ENCODE results near the gene MPRIP. TPM values are rescaled to one million over a fixed set of nuclear protein-coding genes. Genes with fewer than 3 reads are reported as not detected.

Gene MPRIP
- total RNA-seq, 1 experiment from 2014 or later: 140 TPM

DNA sequence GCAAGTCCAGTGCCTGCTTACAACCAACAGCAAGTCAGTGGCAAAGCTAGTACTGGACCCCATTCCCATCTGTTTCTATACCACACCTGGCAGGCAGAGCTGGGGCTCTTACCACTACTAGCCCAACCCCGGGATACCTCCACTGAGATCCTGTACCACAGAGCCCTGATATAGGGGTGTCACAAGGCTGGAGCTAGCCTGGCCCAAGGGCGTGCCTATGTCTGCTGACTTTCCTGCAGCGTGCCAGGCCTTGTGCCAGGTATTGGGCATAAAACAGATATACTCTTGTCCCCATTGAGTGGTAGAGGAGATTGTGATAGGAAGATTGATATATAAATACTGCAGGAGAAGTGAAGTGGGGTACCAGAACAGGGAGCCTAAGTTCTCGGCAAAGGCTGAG lies 119.5 kb downstream of the MPRIP start (continued):
- TF ChIP-seq, protein P1, sequence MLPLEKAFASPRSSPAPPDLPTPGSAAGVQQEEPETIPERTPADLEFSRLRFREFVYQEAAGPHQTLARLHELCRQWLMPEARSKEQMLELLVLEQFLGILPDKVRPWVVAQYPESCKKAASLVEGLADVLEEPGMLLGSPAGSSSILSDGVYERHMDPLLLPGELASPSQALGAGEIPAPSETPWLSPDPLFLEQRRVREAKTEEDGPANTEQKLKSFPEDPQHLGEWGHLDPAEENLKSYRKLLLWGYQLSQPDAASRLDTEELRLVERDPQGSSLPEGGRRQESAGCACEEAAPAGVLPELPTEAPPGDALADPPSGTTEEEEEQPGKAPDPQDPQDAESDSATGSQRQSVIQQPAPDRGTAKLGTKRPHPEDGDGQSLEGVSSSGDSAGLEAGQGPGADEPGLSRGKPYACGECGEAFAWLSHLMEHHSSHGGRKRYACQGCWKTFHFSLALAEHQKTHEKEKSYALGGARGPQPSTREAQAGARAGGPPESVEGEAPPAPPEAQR (CRISPR knock-in tag; IDR thresholded peaks at IDR 0.05): no peak
- TF ChIP-seq SOX15 (CRISPR knock-in tag; IDR thresholded peaks at IDR 0.05): no peak

DNA sequence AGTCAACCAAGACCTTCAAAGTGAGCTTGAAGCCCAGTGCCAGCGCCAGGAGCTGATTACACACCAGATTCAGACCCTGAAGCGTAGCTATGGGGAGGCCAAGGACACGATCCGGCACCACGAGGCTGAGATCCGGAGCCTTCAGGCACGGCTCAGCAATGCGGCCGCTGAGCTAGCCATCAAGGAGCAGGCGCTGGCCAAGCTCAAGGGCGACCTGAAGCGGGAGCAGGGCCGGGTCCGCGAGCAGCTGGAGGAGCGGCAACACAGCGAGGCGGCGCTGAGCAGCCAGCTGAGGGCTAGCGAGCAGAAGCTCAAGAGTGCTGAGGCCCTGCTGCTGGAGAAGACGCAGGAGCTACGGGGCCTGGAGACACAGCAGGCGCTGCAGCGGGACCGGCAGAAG lies 121.9 kb downstream of the MPRIP start:
- ChIA-PET CTCF (interaction anchor here (0.8 to 2.4 kb wide), 3 partner anchors 8 to 23 kb away, joined by 3 to 22 read pairs (median 5); no protein-coding TSS in a partner anchor), POLR2A (no interaction called here)
- no peak for DNase-seq (ENCODE audit: low spot score)
- Mint-ChIP-seq H3K27me3 (ENCODE audit: low read depth) (no peaks in the 10 kb centered on the region), H3K9me3 (no peaks in the 10 kb centered on the region), H3K27ac (no peak overlapping the region), H3K36me3 (peaks cover 41% of the 10 kb centered on the region), H3K4me1 (no peaks in the 10 kb centered on the region), H3K4me3 (no peak overlapping the region)
- no peak for ATAC-seq
- TF ChIP-seq, protein P2, sequence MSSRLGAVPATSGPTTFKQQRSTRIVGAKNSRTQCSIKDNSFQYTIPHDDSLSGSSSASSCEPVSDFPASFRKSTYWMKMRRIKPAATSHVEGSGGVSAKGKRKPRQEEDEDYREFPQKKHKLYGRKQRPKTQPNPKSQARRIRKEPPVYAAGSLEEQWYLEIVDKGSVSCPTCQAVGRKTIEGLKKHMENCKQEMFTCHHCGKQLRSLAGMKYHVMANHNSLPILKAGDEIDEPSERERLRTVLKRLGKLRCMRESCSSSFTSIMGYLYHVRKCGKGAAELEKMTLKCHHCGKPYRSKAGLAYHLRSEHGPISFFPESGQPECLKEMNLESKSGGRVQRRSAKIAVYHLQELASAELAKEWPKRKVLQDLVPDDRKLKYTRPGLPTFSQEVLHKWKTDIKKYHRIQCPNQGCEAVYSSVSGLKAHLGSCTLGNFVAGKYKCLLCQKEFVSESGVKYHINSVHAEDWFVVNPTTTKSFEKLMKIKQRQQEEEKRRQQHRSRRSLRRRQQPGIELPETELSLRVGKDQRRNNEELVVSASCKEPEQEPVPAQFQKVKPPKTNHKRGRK (CRISPR knock-in tag; IDR thresholded peaks at IDR 0.05; ENCODE audit: borderline replicate concordance): no peak
- no peak for TF ChIP-seq JAZF1 (CRISPR knock-in tag; IDR thresholded peaks at IDR 0.05)
- TF ChIP-seq, protein P1 (CRISPR knock-in tag; IDR thresholded peaks at IDR 0.05): no peak
- TF ChIP-seq EMX1 (CRISPR knock-in tag; IDR thresholded peaks at IDR 0.05): no peak
- TF ChIP-seq ZNF423 (CRISPR knock-in tag; IDR thresholded peaks at IDR 0.05): no peak
- TF ChIP-seq, protein P3, sequence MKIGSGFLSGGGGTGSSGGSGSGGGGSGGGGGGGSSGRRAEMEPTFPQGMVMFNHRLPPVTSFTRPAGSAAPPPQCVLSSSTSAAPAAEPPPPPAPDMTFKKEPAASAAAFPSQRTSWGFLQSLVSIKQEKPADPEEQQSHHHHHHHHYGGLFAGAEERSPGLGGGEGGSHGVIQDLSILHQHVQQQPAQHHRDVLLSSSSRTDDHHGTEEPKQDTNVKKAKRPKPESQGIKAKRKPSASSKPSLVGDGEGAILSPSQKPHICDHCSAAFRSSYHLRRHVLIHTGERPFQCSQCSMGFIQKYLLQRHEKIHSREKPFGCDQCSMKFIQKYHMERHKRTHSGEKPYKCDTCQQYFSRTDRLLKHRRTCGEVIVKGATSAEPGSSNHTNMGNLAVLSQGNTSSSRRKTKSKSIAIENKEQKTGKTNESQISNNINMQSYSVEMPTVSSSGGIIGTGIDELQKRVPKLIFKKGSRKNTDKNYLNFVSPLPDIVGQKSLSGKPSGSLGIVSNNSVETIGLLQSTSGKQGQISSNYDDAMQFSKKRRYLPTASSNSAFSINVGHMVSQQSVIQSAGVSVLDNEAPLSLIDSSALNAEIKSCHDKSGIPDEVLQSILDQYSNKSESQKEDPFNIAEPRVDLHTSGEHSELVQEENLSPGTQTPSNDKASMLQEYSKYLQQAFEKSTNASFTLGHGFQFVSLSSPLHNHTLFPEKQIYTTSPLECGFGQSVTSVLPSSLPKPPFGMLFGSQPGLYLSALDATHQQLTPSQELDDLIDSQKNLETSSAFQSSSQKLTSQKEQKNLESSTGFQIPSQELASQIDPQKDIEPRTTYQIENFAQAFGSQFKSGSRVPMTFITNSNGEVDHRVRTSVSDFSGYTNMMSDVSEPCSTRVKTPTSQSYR (CRISPR knock-in tag; IDR thresholded peaks at IDR 0.05): no peak
- TF ChIP-seq, protein P4, sequence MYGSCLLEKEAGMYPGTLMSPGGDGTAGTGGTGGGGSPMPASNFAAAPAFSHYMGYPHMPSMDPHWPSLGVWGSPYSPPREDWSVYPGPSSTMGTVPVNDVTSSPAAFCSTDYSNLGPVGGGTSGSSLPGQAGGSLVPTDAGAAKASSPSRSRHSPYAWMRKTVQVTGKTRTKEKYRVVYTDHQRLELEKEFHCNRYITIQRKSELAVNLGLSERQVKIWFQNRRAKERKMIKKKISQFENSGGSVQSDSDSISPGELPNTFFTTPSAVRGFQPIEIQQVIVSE (CRISPR knock-in tag; IDR thresholded peaks at IDR 0.05; ENCODE audit: borderline replicate concordance): no peak

DNA sequence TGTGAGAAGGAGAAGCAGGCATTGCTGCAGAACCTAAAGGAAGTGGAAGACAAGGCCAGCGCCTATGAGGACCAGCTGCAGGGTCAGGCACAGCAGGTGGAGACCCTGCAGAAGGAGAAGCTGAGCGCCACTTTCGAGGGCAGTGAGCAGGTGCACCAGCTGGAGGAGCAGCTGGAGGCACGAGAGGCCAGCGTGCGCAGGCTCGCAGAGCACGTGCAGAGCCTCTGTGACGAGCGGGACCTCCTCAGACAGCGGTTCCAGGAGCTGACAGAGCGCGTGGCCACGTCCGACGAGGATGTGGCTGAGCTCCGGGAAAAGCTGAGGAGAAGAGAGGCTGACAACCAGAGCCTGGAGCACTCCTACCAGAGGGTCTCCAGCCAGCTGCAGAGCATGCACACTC lies 122.4 kb downstream of the MPRIP start:
- Mint-ChIP-seq H3K27me3 (ENCODE audit: low read depth) (no peaks in the 10 kb centered on the region), H3K4me3 (no peak overlapping the region), H3K36me3 (peaks cover 36% of the 10 kb centered on the region), H3K4me1 (no peaks in the 10 kb centered on the region), H3K27ac (no peak overlapping the region), H3K9me3 (no peaks in the 10 kb centered on the region)
- ChIA-PET POLR2A (no interaction called here), CTCF (interaction anchor here (1.2 to 2.4 kb wide), 2 partner anchors 18 to 23 kb away, joined by 5 to 22 read pairs; no protein-coding TSS in a partner anchor)
- TF ChIP-seq, protein P5, sequence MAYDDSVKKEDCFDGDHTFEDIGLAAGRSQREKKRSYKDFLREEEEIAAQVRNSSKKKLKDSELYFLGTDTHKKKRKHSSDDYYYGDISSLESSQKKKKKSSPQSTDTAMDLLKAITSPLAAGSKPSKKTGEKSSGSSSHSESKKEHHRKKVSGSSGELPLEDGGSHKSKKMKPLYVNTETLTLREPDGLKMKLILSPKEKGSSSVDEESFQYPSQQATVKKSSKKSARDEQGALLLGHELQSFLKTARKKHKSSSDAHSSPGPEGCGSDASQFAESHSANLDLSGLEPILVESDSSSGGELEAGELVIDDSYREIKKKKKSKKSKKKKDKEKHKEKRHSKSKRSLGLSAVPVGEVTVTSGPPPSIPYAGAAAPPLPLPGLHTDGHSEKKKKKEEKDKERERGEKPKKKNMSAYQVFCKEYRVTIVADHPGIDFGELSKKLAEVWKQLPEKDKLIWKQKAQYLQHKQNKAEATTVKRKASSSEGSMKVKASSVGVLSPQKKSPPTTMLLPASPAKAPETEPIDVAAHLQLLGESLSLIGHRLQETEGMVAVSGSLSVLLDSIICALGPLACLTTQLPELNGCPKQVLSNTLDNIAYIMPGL (CRISPR knock-in tag; IDR thresholded peaks at IDR 0.05): no peak
- TF ChIP-seq, protein P6, sequence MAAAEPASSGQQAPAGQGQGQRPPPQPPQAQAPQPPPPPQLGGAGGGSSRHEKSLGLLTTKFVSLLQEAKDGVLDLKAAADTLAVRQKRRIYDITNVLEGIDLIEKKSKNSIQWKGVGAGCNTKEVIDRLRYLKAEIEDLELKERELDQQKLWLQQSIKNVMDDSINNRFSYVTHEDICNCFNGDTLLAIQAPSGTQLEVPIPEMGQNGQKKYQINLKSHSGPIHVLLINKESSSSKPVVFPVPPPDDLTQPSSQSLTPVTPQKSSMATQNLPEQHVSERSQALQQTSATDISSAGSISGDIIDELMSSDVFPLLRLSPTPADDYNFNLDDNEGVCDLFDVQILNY (CRISPR knock-in tag; IDR thresholded peaks at IDR 0.05): no peak
- TF ChIP-seq ZNF671 (CRISPR knock-in tag; IDR thresholded peaks at IDR 0.05): no peak
- TF ChIP-seq, protein P7, sequence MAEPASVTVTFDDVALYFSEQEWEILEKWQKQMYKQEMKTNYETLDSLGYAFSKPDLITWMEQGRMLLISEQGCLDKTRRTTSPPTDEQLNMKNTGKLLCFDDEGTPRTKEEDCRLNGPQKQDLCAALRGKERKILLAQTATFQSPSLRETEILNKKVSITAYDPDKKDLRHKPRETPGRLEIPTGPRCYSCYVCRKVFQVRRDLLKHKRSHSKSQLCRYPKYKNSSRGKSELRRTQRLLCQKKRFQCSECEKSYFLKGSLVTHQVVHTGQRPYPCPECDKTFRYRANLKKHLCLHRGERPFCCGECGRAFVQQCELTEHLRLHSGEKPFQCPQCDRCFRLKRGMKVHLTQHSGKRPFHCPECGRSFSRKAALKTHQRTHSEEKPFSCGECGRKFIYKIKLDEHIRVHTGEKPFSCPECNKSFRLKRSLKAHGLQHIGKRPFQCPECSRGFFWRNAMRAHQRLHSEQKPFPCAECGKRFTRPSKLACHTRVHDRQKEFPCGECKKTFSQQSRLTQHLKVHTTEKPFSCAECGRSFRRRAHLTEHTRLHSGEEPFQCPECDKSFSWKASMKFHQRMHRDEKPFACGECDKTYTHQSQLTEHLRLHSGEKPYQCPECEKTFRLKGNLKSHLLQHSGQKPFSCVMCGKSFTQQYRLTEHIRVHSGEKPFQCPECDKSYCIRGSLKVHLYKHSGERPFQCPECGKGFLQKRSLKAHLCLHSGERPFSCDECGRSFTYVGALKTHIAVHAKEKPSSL (CRISPR knock-in tag; conservative IDR thresholded peaks at IDR 0.05): no peak
- no peak for TF ChIP-seq NFYB (CRISPR knock-in tag; conservative IDR thresholded peaks at IDR 0.05; ENCODE audit: low read depth)
- TF ChIP-seq GABPB1 (CRISPR knock-in tag; IDR thresholded peaks at IDR 0.05): no peak
- no peak for TF ChIP-seq ELF4 (CRISPR knock-in tag; IDR thresholded peaks at IDR 0.05; ENCODE audit: low read depth)
- no peak for TF ChIP-seq NR2C2 (CRISPR knock-in tag; IDR thresholded peaks at IDR 0.05)
- TF ChIP-seq, protein P8, sequence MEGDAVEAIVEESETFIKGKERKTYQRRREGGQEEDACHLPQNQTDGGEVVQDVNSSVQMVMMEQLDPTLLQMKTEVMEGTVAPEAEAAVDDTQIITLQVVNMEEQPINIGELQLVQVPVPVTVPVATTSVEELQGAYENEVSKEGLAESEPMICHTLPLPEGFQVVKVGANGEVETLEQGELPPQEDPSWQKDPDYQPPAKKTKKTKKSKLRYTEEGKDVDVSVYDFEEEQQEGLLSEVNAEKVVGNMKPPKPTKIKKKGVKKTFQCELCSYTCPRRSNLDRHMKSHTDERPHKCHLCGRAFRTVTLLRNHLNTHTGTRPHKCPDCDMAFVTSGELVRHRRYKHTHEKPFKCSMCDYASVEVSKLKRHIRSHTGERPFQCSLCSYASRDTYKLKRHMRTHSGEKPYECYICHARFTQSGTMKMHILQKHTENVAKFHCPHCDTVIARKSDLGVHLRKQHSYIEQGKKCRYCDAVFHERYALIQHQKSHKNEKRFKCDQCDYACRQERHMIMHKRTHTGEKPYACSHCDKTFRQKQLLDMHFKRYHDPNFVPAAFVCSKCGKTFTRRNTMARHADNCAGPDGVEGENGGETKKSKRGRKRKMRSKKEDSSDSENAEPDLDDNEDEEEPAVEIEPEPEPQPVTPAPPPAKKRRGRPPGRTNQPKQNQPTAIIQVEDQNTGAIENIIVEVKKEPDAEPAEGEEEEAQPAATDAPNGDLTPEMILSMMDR (IDR thresholded peaks at IDR 0.05): no peak
- DNase-seq (ENCODE audit: low spot score) (no peak), ATAC-seq (no peak)
